HAP-1 (cell line): ENCODE results near the gene OR6A2.
A peak's percentile ranks its signal among the peaks of the same experiment; 100 is the strongest.

Source experiments
- DNase-seq, 2 experiments: peaks; one replicate each; pipeline ENCODE4 v3.0.0-alpha.2; 2016 to 2020; ENCODE audit warnings: low spot score in 2 of 2
- H3K27me3 ChIP-seq: fragments of 250-450 bp; sonication (Bioruptor Pico); 2 replicates; pipeline ENCODE4 v1.5.1; 2020; ENCODE audit warnings: low read depth, mild to moderate bottlenecking, moderate library complexity
- H3K36me3 ChIP-seq: fragments of 250-450 bp; sonication (Bioruptor Pico); replicated peaks from 2 replicates; pipeline ENCODE4 v1.5.1; 2020; ENCODE audit warnings: mild to moderate bottlenecking
- H3K4me1 ChIP-seq: fragments of 250-450 bp; sonication (Bioruptor Pico); 2 replicates; pipeline ENCODE4 v1.5.1; 2020; ENCODE audit warnings: mild to moderate bottlenecking
- H3K4me3 ChIP-seq: fragments of 250-450 bp; sonication (Bioruptor Pico); 2 replicates; pipeline ENCODE4 v1.5.1; 2020; ENCODE audit warnings: mild to moderate bottlenecking, moderate library complexity
- H3K9me3 ChIP-seq: fragments of 250-450 bp; sonication (Bioruptor Pico); 2 replicates; pipeline ENCODE4 v1.5.1; 2020; ENCODE audit warnings: mild to moderate bottlenecking, moderate library complexity
- in situ Hi-C: fragments of 300-500 bp; cut with MboI; formaldehyde crosslinking; loops from 3 replicates; pipeline ENCODE4 v1.14.3; 2020; ENCODE audit warnings: low sequenced_read_pairs, inconsistent platforms, mixed read lengths

The OR6A2 gene

GRCh38 chr11:6799402-6799801 is at the start of gene OR6A2:
OR6A2 (minus strand) TSS chr11:6799689; CDS start chr11:6795708, 3,981 bp downstream.
- in situ Hi-C loops, result no loop called here
- H3K36me3 ChIP-seq, result no peaks in the 10 kb centered on the region
- no peak within 1 kb of the TSS for H3K4me3 ChIP-seq
- H3K27me3 ChIP-seq, result no peaks in the 10 kb centered on the region
- no peaks in the 10 kb centered on the region for H3K9me3 ChIP-seq
- no peaks in the 10 kb centered on the region; the same call in 1 of the 2 replicates for H3K4me1 ChIP-seq
- DNase-seq, result no peak

GRCh38 chr11:6845383-6845782 is 45.9 kb upstream of the OR6A2 start, which contains the start of gene OR10A5:
OR10A5 (plus strand) TSS chr11:6845683; CDS start chr11:6845683, 0 bp downstream.
- H3K4me3 ChIP-seq, result no peak within 1 kb of the TSS
- no peaks in the 10 kb centered on the region; the same call in 1 of the 2 replicates for H3K9me3 ChIP-seq
- in situ Hi-C loops, result no loop called here
- no peak for DNase-seq
- no peaks in the 10 kb centered on the region; the same call in 1 of the 2 replicates for H3K4me1 ChIP-seq
- no peaks in the 10 kb centered on the region for H3K36me3 ChIP-seq
- H3K27me3 ChIP-seq, result no peaks in the 10 kb centered on the region

- no peaks in the 10 kb centered on the region for H3K36me3 ChIP-seq
- in situ Hi-C loops, result no loop called here
- no peak for DNase-seq
- H3K4me3 ChIP-seq, result no peak overlapping the region
- H3K9me3 ChIP-seq, result no peaks in the 10 kb centered on the region; the same call in 1 of the 2 replicates
- no peaks in the 10 kb centered on the region for H3K27me3 ChIP-seq
- no peaks in the 10 kb centered on the region; the same call in 1 of the 2 replicates for H3K4me1 ChIP-seq
Measured at GRCh38 chr11:6844356-6844755, 44.9 kb upstream of the OR6A2 start.

DNA sequence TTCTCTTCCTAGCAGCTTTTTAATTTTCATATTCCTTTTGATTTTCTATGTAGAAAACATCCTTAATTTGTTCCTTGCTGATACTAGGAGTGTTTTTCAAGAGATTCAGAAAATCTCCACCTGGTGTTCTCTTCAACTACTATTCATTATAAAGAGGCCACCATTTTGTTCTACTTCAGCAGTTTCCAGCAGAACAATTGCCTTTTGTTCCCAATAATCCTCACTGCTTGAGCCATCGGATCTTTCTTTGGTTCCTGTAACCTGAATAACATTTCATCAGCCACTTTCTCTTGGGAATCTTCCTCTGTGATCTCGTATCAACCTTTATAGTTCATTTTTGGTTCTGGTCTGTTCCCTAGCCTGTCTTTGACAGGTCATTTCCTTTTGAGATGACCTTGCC is 44.2 kb upstream of the OR6A2 start:
- in situ Hi-C loops, result no loop called here
- DNase-seq, result peak in 1 of 2 experiments; percentile 34

DNA sequence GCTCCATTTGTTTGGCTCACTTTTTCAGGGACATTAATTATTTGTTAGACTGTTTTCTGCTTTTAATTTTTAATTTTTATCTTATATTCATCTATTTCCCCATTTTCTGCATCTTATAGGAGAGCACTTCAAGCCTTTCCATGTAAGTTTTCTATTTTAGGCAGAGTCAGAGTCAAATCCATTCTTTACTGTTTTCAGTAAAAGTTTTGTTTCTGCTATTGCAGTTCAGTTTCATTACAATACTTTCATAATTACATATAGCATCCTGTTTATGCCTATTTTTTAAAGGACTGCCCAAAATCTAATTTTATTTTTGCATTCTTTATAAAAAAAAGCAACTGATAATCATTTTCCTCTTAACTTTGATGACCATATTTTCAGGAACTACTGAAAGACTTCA is 42.2 kb upstream of the OR6A2 start:
- in situ Hi-C loops, result no loop called here
- Histone ChIP-seq H3K36me3 (no peaks in the 10 kb centered on the region), H3K4me3 (no peak overlapping the region)

More for the DNA sequence above, 44.2 kb upstream of the OR6A2 start:
- Histone ChIP-seq H3K4me1 (no peaks in the 10 kb centered on the region; the same call in 1 of the 2 replicates), H3K9me3 (no peaks in the 10 kb centered on the region; the same call in 1 of the 2 replicates), H3K36me3 (no peaks in the 10 kb centered on the region), H3K27me3 (no peaks in the 10 kb centered on the region), H3K4me3 (no peak overlapping the region)

DNA sequence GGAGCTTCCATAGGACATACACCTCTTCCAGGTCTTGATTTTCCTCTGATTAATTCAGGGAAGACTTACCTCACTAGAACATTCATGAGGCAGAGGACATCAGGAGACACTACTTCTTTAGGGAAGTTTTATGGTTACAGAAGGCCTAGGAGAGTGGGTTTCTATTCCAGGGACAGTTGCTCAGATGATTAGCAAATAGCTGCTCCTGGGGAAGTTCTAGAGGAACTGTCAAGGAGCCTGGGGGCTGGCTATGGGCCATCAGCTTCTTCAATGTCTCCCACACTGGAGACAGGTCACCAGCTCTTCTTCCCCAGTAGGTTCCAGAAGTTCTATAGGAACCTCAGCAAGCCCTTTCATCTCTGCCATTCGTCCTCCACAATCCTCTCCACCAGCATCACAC is 34.5 kb upstream of the OR6A2 start:
- Histone ChIP-seq H3K4me1 (no peaks in the 10 kb centered on the region), H3K27me3 (peaks cover 3% of the 10 kb centered on the region; the same call in 1 of the 2 replicates), H3K9me3 (no peaks in the 10 kb centered on the region; the same call in 1 of the 2 replicates), H3K36me3 (no peaks in the 10 kb centered on the region), H3K4me3 (no peak overlapping the region)
- in situ Hi-C loops, result no loop called here
- no peak for DNase-seq

More for the DNA sequence above, 42.2 kb upstream of the OR6A2 start:
- Histone ChIP-seq H3K9me3 (no peaks in the 10 kb centered on the region; the same call in 1 of the 2 replicates), H3K27me3 (no peaks in the 10 kb centered on the region), H3K4me1 (no peaks in the 10 kb centered on the region; the same call in 1 of the 2 replicates)
- no peak for DNase-seq

GRCh38 chr11:6833356-6833755 is 33.9 kb upstream of the OR6A2 start:
- DNase-seq, result no peak
- H3K36me3 ChIP-seq, result no peaks in the 10 kb centered on the region
- in situ Hi-C loops, result no loop called here
- H3K4me3 ChIP-seq, result no peak overlapping the region
- H3K27me3 ChIP-seq, result peaks cover 3% of the 10 kb centered on the region; the same call in 1 of the 2 replicates
- H3K4me1 ChIP-seq, result no peaks in the 10 kb centered on the region
- H3K9me3 ChIP-seq, result no peaks in the 10 kb centered on the region; the same call in 1 of the 2 replicates

- in situ Hi-C loops, result no loop called here
- H3K4me1 ChIP-seq, result no peaks in the 10 kb centered on the region
- DNase-seq, result no peak
- no peaks in the 10 kb centered on the region for H3K36me3 ChIP-seq
- H3K4me3 ChIP-seq, result no peak overlapping the region
- no peaks in the 10 kb centered on the region for H3K27me3 ChIP-seq
- no peaks in the 10 kb centered on the region; the same call in 1 of the 2 replicates for H3K9me3 ChIP-seq
Measured at GRCh38 chr11:6828103-6828502, 28.6 kb upstream of the OR6A2 start.

GRCh38 chr11:6825231-6825744 is 25.8 kb upstream of the OR6A2 start:
- in situ Hi-C loops, result no loop called here
- no peaks in the 10 kb centered on the region for H3K9me3 ChIP-seq
- H3K36me3 ChIP-seq, result no peaks in the 10 kb centered on the region
- no peaks in the 10 kb centered on the region for H3K27me3 ChIP-seq
- no peaks in the 10 kb centered on the region for H3K4me1 ChIP-seq
- no peak overlapping the region for H3K4me3 ChIP-seq
- no peak for DNase-seq

DNA sequence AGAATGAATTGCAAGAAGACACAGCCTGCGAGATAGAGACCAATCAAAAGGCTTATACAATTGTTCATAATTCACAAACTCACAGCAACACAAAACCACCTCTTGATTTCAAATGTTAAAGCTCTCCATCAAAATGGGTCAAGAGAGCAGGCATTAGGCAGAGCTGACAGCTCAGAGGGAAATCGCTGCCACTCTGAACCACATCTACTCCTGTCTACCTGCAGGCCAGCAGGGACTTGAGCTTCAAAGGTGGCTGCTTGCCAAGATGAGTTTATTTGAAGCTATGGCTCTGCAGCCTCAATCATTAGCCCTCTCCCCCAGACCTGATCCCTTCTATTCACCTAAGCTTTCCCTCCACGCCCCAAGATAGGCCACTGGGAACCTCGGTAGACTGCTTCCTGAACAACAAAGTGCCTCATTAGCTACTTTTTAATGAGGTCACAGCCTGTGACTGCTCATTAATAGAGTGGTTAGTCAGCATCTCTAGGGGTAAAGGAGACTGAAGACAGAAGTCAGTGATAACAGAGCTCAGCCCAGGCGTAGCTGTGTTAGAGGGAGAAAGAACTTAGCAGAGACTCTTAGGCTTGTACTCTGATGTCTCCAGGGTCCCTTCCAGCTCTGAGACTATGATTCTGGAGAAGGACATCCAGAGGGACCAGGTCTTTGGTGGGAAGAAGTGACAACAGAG is 24.8 kb upstream of the OR6A2 start:
- Histone ChIP-seq H3K36me3 (no peaks in the 10 kb centered on the region), H3K4me3 (no peak overlapping the region)
- in situ Hi-C loops, result no loop called here

DNA sequence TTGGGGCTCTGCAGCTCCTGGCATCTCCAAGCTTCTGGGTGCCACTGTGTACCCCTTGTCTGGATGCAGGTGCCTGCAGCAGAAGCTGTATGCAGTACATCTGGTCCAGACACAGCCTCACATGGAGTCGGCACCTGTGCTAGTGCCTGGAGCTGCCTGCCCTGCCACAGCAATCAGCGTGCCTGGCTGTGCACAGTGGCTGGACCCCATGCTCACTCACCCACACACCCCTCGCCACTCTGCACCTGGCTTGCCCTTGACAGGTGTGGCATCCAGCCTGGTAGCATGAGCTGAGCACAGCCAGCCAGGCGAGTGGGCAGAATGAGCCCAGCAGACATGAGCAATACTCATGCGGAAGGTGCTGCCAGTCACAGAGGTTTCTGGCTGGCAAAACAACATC is 19.5 kb upstream of the OR6A2 start:
- in situ Hi-C loops, result no loop called here
- H3K9me3 ChIP-seq, result no peaks in the 10 kb centered on the region
- no peaks in the 10 kb centered on the region for H3K36me3 ChIP-seq
- no peaks in the 10 kb centered on the region for H3K27me3 ChIP-seq
- H3K4me3 ChIP-seq, result no peak overlapping the region
- DNase-seq, result no peak
- H3K4me1 ChIP-seq, result no peaks in the 10 kb centered on the region

More for the DNA sequence above, 24.8 kb upstream of the OR6A2 start:
- Histone ChIP-seq H3K4me1 (no peaks in the 10 kb centered on the region), H3K9me3 (no peaks in the 10 kb centered on the region), H3K27me3 (no peaks in the 10 kb centered on the region)
- no peak for DNase-seq

DNA sequence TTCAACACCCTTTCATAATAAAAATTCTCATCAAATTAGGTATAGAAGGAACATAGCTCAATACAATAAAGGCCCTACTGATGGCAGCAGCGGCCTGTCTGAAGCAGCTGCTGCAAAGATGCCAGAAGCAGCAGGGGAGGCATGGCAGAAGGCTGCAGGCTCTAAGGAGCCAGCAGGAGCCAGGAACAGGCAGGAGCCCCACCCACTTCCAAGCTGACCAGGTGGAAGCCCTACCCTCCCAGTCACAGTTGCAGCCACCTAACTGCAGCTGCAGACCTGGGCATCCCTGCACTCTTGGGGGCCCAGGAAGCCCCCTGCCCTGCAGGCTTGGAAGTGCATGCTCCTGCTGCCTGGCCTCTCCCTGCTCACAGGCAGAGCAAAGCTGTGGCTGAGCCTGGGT is 18.2 kb upstream of the OR6A2 start:
- DNase-seq, result no peak
- H3K4me3 ChIP-seq, result no peak overlapping the region
- no peaks in the 10 kb centered on the region for H3K36me3 ChIP-seq
- no peaks in the 10 kb centered on the region for H3K27me3 ChIP-seq
- no peaks in the 10 kb centered on the region for H3K9me3 ChIP-seq
- no peaks in the 10 kb centered on the region for H3K4me1 ChIP-seq
- in situ Hi-C loops, result no loop called here

DNA sequence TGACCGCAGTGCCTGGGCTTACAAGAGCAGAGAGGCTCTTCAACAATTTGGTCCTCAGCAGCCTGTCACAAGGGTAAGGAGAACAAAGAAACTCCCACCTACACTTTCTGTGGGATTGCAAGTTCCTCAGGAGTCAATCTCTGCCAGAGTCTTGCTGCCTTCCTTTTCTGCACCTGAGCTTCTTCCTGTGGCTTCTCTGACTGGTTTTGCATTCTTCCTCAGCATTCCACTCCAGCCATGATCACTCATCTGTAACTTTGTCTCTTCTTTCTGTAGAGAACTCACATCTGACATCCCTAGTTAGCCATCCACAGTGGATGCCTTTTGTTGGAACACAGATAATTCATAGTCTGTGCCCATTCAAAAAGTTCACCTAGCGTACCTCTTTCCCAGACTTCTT is 14.2 kb upstream of the OR6A2 start:
- no peaks in the 10 kb centered on the region for H3K9me3 ChIP-seq
- no peak overlapping the region for H3K4me3 ChIP-seq
- H3K36me3 ChIP-seq, result no peaks in the 10 kb centered on the region
- H3K27me3 ChIP-seq, result no peaks in the 10 kb centered on the region
- no peaks in the 10 kb centered on the region for H3K4me1 ChIP-seq
- in situ Hi-C loops, result no loop called here
- no peak for DNase-seq

DNA sequence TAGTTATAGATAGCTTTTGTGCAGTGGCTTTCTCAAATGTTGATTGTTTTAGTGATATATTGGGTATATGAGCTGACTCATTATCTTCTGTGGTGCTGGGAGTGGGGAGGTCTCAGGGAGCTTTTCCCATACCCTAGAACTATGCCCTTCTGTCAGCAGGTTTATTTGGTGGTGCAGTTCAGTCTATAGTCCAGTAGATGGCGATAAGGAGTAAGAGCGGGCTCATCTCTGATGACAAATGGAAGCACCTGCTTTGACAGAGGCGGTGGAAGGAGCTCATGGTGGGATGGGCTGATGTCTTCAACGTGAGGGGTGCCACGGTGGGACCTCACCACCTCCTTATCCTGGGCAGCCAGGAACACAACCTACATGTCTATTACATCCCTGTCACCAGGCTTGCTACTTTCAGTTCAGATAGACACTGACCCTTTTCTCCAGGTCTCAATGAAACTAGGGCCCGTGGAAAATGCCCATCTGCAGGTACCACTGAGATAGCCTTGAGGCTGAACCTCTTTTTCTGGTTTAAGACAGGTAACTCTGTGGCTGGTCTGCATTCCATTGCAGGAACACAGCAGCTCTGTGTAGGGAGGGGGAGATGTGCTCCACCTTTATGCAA is 13.0 kb upstream of the OR6A2 start:
- DNase-seq, result peak; percentile 34 to 52

More for the DNA sequence above, 13.0 kb upstream of the OR6A2 start:
- no peaks in the 10 kb centered on the region for H3K36me3 ChIP-seq
- H3K27me3 ChIP-seq, result peaks cover 3% of the 10 kb centered on the region; the same call in 1 of the 2 replicates
- in situ Hi-C loops, result no loop called here
- no peaks in the 10 kb centered on the region for H3K9me3 ChIP-seq
- H3K4me1 ChIP-seq, result no peaks in the 10 kb centered on the region
- H3K4me3 ChIP-seq, result no peak overlapping the region
